WTC11 (cell line): Measurements from ENCODE around the gene AQP11.

Source experiments
- CREM ChIP-seq: sonication (generic); formaldehyde crosslinking; IDR thresholded peaks from 2 replicates; pipeline ENCODE4 v1.8.1; 2022; ENCODE audit warnings: mild to moderate bottlenecking, missing genetic modification reagents, moderate library complexity
- ELF4 ChIP-seq: sonication (generic); formaldehyde crosslinking; IDR thresholded peaks from 2 replicates; pipeline ENCODE4 v1.8.1; 2022; ENCODE audit warnings: low read depth, mild to moderate bottlenecking, moderate library complexity, missing genetic modification reagents
- NR1H2 ChIP-seq: sonication (generic); formaldehyde crosslinking; IDR thresholded peaks from 2 replicates; pipeline ENCODE4 v1.9.0; 2021; ENCODE audit warnings: mild to moderate bottlenecking, moderate library complexity, missing genetic modification reagents
- NR3C1 ChIP-seq: sonication (generic); formaldehyde crosslinking; conservative IDR thresholded peaks from 2 replicates; pipeline ENCODE4 v1.8.1; 2023; ENCODE audit warnings: low read depth, mild to moderate bottlenecking, missing genetic modification reagents
- ZNF317 ChIP-seq: sonication (generic); formaldehyde crosslinking; IDR thresholded peaks from 2 replicates; pipeline ENCODE4 v1.8.1; 2023; ENCODE audit warnings: low read depth, mild to moderate bottlenecking, moderate library complexity, missing genetic modification reagents, borderline replicate concordance
- ZNF671 ChIP-seq: fragments of 250-450 bp; sonication (Bioruptor Pico); IDR thresholded peaks from 2 replicates; pipeline ENCODE4 v1.8.0; 2021; ENCODE audit warnings: mild to moderate bottlenecking
- TF ChIP-seq, protein P1 (sequence below): fragments of 200-600 bp; IDR thresholded peaks from 2 replicates; pipeline ENCODE4 v1.8.0; 2022; ENCODE audit warnings: antibody characterized with exemption
- TF ChIP-seq, protein P2 (sequence below): sonication (generic); formaldehyde crosslinking; IDR thresholded peaks from 2 replicates; pipeline ENCODE4 v1.8.1; 2022; ENCODE audit warnings: missing genetic modification reagents, borderline replicate concordance
- TF ChIP-seq, protein P3 (sequence below): sonication (generic); formaldehyde crosslinking; IDR thresholded peaks from 2 replicates; pipeline ENCODE4 v1.8.0; 2022; ENCODE audit warnings: mild to moderate bottlenecking, missing genetic modification reagents
- TF ChIP-seq, protein P4 (sequence below): fragments of 250-450 bp; sonication (Bioruptor Pico); IDR thresholded peaks from 2 replicates; pipeline ENCODE4 v1.9.0; 2021; ENCODE audit warnings: moderate library complexity, mild to moderate bottlenecking, inconsistent platforms, borderline replicate concordance
- TF ChIP-seq, protein P5 (sequence below): sonication (generic); formaldehyde crosslinking; conservative IDR thresholded peaks from 2 replicates; pipeline ENCODE4 v1.8.1; 2023; ENCODE audit warnings: mild to moderate bottlenecking, low read depth, missing genetic modification reagents, moderate library complexity

DNA sequence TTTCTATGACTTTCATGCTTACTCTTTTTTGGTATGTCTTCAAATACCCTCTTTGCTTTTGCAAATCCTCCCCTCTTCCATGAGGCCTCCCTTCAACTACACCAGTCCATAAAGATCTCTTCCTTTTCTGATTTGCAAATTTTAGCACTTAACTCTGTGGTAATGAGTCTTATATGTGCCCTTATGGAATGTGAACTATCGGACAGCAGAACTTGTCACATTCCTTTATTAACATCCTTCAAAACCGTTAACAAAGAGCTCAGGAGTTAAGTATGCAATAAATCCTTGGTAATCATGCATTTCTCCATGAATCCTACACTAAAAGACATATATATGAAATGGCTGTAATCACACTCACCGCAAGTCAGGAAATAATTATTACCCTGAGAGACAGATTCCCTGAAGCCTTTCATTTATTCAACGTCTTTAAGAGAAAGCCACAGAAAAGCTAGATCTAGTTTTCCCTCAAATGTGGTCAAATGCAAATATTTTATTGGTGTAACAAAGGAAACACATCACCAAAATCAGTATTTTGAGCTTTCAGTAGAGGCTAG is 40.5 kb downstream of the AQP11 start:
- TF ChIP-seq NR1H2 (CRISPR knock-in tag) (no peak), ZNF671 (CRISPR knock-in tag) (no peak), ZNF317 (CRISPR knock-in tag) (no peak), CREM (CRISPR knock-in tag) (no peak), ELF4 (CRISPR knock-in tag) (no peak), NR3C1 (no peak)
- TF ChIP-seq, protein P1, sequence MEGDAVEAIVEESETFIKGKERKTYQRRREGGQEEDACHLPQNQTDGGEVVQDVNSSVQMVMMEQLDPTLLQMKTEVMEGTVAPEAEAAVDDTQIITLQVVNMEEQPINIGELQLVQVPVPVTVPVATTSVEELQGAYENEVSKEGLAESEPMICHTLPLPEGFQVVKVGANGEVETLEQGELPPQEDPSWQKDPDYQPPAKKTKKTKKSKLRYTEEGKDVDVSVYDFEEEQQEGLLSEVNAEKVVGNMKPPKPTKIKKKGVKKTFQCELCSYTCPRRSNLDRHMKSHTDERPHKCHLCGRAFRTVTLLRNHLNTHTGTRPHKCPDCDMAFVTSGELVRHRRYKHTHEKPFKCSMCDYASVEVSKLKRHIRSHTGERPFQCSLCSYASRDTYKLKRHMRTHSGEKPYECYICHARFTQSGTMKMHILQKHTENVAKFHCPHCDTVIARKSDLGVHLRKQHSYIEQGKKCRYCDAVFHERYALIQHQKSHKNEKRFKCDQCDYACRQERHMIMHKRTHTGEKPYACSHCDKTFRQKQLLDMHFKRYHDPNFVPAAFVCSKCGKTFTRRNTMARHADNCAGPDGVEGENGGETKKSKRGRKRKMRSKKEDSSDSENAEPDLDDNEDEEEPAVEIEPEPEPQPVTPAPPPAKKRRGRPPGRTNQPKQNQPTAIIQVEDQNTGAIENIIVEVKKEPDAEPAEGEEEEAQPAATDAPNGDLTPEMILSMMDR: no peak
- TF ChIP-seq, protein P2, sequence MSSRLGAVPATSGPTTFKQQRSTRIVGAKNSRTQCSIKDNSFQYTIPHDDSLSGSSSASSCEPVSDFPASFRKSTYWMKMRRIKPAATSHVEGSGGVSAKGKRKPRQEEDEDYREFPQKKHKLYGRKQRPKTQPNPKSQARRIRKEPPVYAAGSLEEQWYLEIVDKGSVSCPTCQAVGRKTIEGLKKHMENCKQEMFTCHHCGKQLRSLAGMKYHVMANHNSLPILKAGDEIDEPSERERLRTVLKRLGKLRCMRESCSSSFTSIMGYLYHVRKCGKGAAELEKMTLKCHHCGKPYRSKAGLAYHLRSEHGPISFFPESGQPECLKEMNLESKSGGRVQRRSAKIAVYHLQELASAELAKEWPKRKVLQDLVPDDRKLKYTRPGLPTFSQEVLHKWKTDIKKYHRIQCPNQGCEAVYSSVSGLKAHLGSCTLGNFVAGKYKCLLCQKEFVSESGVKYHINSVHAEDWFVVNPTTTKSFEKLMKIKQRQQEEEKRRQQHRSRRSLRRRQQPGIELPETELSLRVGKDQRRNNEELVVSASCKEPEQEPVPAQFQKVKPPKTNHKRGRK (CRISPR knock-in tag): no peak
- TF ChIP-seq, protein P3, sequence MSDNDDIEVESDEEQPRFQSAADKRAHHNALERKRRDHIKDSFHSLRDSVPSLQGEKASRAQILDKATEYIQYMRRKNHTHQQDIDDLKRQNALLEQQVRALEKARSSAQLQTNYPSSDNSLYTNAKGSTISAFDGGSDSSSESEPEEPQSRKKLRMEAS (CRISPR knock-in tag): no peak
- TF ChIP-seq, protein P4, sequence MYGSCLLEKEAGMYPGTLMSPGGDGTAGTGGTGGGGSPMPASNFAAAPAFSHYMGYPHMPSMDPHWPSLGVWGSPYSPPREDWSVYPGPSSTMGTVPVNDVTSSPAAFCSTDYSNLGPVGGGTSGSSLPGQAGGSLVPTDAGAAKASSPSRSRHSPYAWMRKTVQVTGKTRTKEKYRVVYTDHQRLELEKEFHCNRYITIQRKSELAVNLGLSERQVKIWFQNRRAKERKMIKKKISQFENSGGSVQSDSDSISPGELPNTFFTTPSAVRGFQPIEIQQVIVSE (CRISPR knock-in tag): no peak
- TF ChIP-seq, protein P5, sequence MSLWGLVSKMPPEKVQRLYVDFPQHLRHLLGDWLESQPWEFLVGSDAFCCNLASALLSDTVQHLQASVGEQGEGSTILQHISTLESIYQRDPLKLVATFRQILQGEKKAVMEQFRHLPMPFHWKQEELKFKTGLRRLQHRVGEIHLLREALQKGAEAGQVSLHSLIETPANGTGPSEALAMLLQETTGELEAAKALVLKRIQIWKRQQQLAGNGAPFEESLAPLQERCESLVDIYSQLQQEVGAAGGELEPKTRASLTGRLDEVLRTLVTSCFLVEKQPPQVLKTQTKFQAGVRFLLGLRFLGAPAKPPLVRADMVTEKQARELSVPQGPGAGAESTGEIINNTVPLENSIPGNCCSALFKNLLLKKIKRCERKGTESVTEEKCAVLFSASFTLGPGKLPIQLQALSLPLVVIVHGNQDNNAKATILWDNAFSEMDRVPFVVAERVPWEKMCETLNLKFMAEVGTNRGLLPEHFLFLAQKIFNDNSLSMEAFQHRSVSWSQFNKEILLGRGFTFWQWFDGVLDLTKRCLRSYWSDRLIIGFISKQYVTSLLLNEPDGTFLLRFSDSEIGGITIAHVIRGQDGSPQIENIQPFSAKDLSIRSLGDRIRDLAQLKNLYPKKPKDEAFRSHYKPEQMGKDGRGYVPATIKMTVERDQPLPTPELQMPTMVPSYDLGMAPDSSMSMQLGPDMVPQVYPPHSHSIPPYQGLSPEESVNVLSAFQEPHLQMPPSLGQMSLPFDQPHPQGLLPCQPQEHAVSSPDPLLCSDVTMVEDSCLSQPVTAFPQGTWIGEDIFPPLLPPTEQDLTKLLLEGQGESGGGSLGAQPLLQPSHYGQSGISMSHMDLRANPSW: no peak
